Muscle of leg (tissue), 11 donors: Measurements from ENCODE around the gene NUTF2. TPM values are rescaled to one million over a fixed set of nuclear protein-coding genes. Genes with fewer than 3 reads are reported as not detected.

Experiments used
- DNase-seq: peaks from one replicate; pipeline ENCODE4 v3.0.0; 2013
- H3K27ac ChIP-seq: one replicate; pipeline ENCODE4 v1.5.1; 2013; ENCODE audit warnings: mild to moderate bottlenecking, low read length, control low read depth
- H3K27me3 ChIP-seq: one replicate; pipeline ENCODE4 v1.6.1; 2013; ENCODE audit warnings: low read length; ENCODE audit not compliant: control insufficient read depth, insufficient read depth
- H3K36me3 ChIP-seq: one replicate; pipeline ENCODE4 v1.6.1; 2013; ENCODE audit warnings: low read length; ENCODE audit not compliant: control insufficient read depth, insufficient read depth
- H3K4me1 ChIP-seq: one replicate; pipeline ENCODE4 v1.6.1; 2013; ENCODE audit warnings: low read length; ENCODE audit not compliant: control insufficient read depth, insufficient read depth
- H3K4me3 ChIP-seq: one replicate; pipeline ENCODE4 v1.5.1; 2013; ENCODE audit warnings: low read length, control low read depth
- H3K9me3 ChIP-seq: replicated peaks from 2 replicates; pipeline ENCODE4 v1.6.1; 2013; ENCODE audit warnings: low read depth, low read length; ENCODE audit not compliant: control insufficient read depth
- WGBS: methylation state at CpG from one replicate; pipeline ENCODE4 v1.1.5; 2013; ENCODE audit warnings: missing lambda C conversion rate; ENCODE audit not compliant: insufficient coverage; 5-methylcytosine and 5-hydroxymethylcytosine counted together
- polyA plus RNA-seq, 8 donors: library from polyadenylated mRNA; unstranded; fragments of 120-200 nt; gene quantifications; one replicate each; pipeline versions ENCODE4 v1.2.1 to v1.2.3, GENCODE V29; 2013; ENCODE audit warnings: inconsistent platforms in 1 of 8, low replicate concordance in 1 of 8; ENCODE audit not compliant: insufficient read length in 8 of 8, insufficient read depth in 1 of 8
- total RNA-seq: library from RNA; stranded (reverse); fragments of 120-200 nt; gene quantifications from one replicate; pipeline ENCODE4 v1.2.4, GENCODE V29; 2013

Gene NUTF2
- total and polyA plus RNA-seq, 9 donors: 47.8 to 136 (median 128) TPM

GRCh38 chr16:67844497-67844896, 2.2 kb upstream of the NUTF2 start:
- Histone ChIP-seq H3K4me1 (peaks cover 56% of the 10 kb centered on the region), H3K27me3 (no peaks in the 10 kb centered on the region), H3K4me3 (no peak overlapping the region), H3K27ac (no peak overlapping the region), H3K36me3 (peaks cover 9% of the 10 kb centered on the region), H3K9me3 (no peaks in the 10 kb centered on the region)
- 40% methylated on average over 4 of the region's 4 CpGs for WGBS
- peak; percentile 26 for DNase-seq

GRCh38 chr16:67845291-67846062, 1.3 kb upstream of the NUTF2 start:
- Histone ChIP-seq H3K27ac (peak overlapping the region; percentile 99), H3K4me3 (peak overlapping the region; percentile 88), H3K4me1 (peaks cover 56% of the 10 kb centered on the region), H3K27me3 (no peaks in the 10 kb centered on the region), H3K9me3 (no peaks in the 10 kb centered on the region), H3K36me3 (peaks cover 9% of the 10 kb centered on the region)
- DNase-seq: no peak
- 53% methylated on average over 5 of the region's 5 CpGs for WGBS

DNA sequence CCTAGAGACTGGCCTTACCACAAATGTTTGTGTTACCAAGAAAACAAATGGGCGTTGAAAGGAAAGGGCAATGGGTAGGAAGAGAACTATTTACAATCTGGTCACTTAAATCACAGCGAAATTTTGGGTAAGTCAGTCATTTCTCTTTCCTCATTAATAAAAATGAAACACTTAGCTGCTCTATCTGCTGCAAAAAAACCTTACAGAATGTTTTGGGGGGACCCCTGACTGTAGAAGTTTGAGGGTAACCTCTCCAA, 742 bp upstream of the NUTF2 start:
- H3K4me1 ChIP-seq: peaks cover 56% of the 10 kb centered on the region
- WGBS: no CpG with 5 or more reads among the region's 2 CpGs
- peak; percentile 18 for DNase-seq

GRCh38 chr16:67847064-67847861, 530 bp downstream of the NUTF2 start, which contains the start of gene CENPT:
Gene CENPT, minus strand, starts transcription at chr16:67847693. Its CDS starts 13,834 bp downstream, at chr16:67833859.
- H3K4me1 ChIP-seq: peaks cover 50% of the 10 kb centered on the region
- peak; percentile 43 for DNase-seq
- no peaks in the 10 kb centered on the region for H3K27me3 ChIP-seq
- peak within 1 kb of the TSS; percentile 88 for H3K4me3 ChIP-seq
- H3K27ac ChIP-seq: peak within 1 kb of the TSS; percentile 99
- H3K36me3 ChIP-seq: peaks cover 12% of the 10 kb centered on the region
- H3K9me3 ChIP-seq: no peaks in the 10 kb centered on the region
- WGBS: 0% methylated on average over 51 of the region's 62 CpGs

More for the DNA sequence above, 742 bp upstream of the NUTF2 start:
- H3K27me3 ChIP-seq: no peaks in the 10 kb centered on the region
- H3K9me3 ChIP-seq: no peaks in the 10 kb centered on the region
- H3K4me3 ChIP-seq: peak overlapping the region; percentile 88
- peaks cover 9% of the 10 kb centered on the region for H3K36me3 ChIP-seq
- peak overlapping the region; percentile 99 for H3K27ac ChIP-seq

GRCh38 chr16:67848118-67848517, 1.4 kb downstream of the NUTF2 start:
- peak overlapping the region; percentile 88 for H3K4me3 ChIP-seq
- DNase-seq: no peak
- WGBS: 80% methylated on average over 8 of the region's 11 CpGs
- H3K4me1 ChIP-seq: peaks cover 45% of the 10 kb centered on the region
- peak overlapping the region; percentile 91 for H3K27ac ChIP-seq
- H3K9me3 ChIP-seq: no peaks in the 10 kb centered on the region
- no peaks in the 10 kb centered on the region for H3K27me3 ChIP-seq
- H3K36me3 ChIP-seq: peaks cover 14% of the 10 kb centered on the region

DNA sequence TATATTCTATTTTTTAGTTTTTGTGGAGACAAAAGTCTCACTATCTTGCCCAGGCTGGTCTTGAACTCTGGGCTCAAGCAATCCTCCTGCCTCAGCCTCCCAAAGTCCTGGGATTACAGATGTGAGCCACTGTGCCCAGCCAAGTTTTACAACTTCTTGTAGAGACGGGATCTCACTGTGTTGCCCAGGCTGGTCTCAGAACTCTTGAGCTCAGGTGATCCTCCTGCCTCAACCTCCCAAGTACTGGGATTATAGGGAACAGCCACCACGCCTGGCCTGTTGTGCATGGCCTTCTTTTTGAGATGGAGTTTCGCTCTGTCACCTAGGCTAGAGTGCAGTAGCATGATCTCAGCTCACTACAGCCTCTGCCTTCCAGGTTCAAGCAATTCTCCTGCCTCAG, 6.9 kb downstream of the NUTF2 start:
- WGBS: 93% methylated on average over 3 of the region's 3 CpGs
- no peak overlapping the region for H3K4me3 ChIP-seq
- no peak for DNase-seq

DNA sequence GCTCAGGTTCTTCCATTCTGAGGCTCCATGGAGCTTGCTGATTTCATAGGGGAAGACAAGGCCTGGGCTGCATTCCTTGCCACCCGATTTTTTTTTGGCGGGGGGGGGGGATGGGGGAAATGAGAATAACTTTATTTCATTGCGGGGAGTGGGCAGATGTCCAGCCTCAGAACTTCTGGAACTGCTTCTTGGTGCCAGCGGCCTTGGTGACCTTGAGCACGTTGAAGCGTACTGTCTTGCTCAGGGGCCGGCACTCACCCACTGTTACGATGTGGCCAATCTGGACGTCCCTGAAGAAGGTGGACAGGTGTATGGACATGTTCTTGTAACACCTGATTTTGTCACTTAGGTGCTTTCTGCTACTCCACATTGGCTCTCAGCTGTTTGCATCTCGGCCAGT, 9.1 kb downstream of the NUTF2 start:
- 76% methylated on average over 5 of the region's 10 CpGs for WGBS
- H3K36me3 ChIP-seq: peaks cover 22% of the 10 kb centered on the region
- peaks cover 38% of the 10 kb centered on the region for H3K4me1 ChIP-seq
- H3K9me3 ChIP-seq: no peaks in the 10 kb centered on the region
- no peak overlapping the region for H3K4me3 ChIP-seq
- DNase-seq: no peak
- H3K27me3 ChIP-seq: no peaks in the 10 kb centered on the region
- no peak overlapping the region for H3K27ac ChIP-seq

More for the DNA sequence above, 6.9 kb downstream of the NUTF2 start:
- peaks cover 35% of the 10 kb centered on the region for H3K4me1 ChIP-seq
- H3K27me3 ChIP-seq: no peaks in the 10 kb centered on the region
- no peaks in the 10 kb centered on the region for H3K9me3 ChIP-seq
- no peak overlapping the region for H3K27ac ChIP-seq
- peaks cover 21% of the 10 kb centered on the region for H3K36me3 ChIP-seq

GRCh38 chr16:67856927-67857546, 10.3 kb downstream of the NUTF2 start:
- no peak for DNase-seq
- Histone ChIP-seq H3K36me3 (peaks cover 28% of the 10 kb centered on the region), H3K9me3 (no peaks in the 10 kb centered on the region), H3K27me3 (no peaks in the 10 kb centered on the region), H3K27ac (peak overlapping the region; percentile 74), H3K4me3 (no peak overlapping the region), H3K4me1 (peaks cover 49% of the 10 kb centered on the region)
- 80% methylated on average over 4 of the region's 5 CpGs for WGBS

- peak; percentile 80 for DNase-seq
- peaks cover 54% of the 10 kb centered on the region for H3K4me1 ChIP-seq
- whole genome bisulfite sequencing: no CpG with 5 or more reads among the region's 3 CpGs
- no peaks in the 10 kb centered on the region for H3K9me3 ChIP-seq
- H3K4me3 ChIP-seq: no peak overlapping the region
- H3K27me3 ChIP-seq: no peaks in the 10 kb centered on the region
- H3K27ac ChIP-seq: peak overlapping the region; percentile 74
- peaks cover 24% of the 10 kb centered on the region for H3K36me3 ChIP-seq
Observed at GRCh38 chr16:67857547-67858233, 11.0 kb downstream of the NUTF2 start.
